Endothelial cell of umbilical vein (primary cell): ENCODE results near the gene KIF23. TPM values are rescaled to one million over a fixed set of nuclear protein-coding genes. Genes with fewer than 3 reads are reported as not detected.

ENCODE experiments used
- BruUV-seq: library from RNA; stranded (reverse); fragments of 400-500 nt; replicated peaks from 2 replicates; lab custom pipeline; 2021; lab: Mats Ljungman, UMichigan
- CTCF ChIA-PET: fragments of 300-600, 350-600 bp; sonication (Branson Sonifier 250); formaldehyde crosslinking; loops from one replicate; lab custom pipeline; 2021; ENCODE audit warnings: antibody characterized with exemption, inconsistent platforms; lab: Charles Lee
- POLR2A ChIA-PET: fragments of 300-600, 350-600 bp; sonication (Branson Sonifier 250); formaldehyde crosslinking; loops from one replicate; lab custom pipeline; 2021; ENCODE audit warnings: antibody characterized with exemption, inconsistent platforms; lab: Charles Lee
- DNase-seq: peaks from one replicate; pipeline ENCODE4 v3.0.0-alpha.2; 2011; ENCODE audit warnings: low read depth, low spot score
- FAIRE-seq: peaks from 2 replicates; lab custom pipeline; 2011; peaks lifted over from hg19 to GRCh38; lab: Jason Lieb, UNC
- H2AFZ ChIP-seq: 2 replicates; pipeline ENCODE4 v1.6.0; 2012; ENCODE audit warnings: low read depth, low read length, control low read depth, inconsistent platforms
- H3K27ac ChIP-seq: 2 replicates; pipeline ENCODE4 v1.5.1; 2011; ENCODE audit warnings: low read depth, mild to moderate bottlenecking, control low read depth, low read length, moderate library complexity; ENCODE audit not compliant: insufficient read depth
- H3K27me3 ChIP-seq, 2 experiments: 2 replicates each; pipeline versions ENCODE4 v1.6.0 to v1.6.1; 2011; ENCODE audit warnings: low read length in 2 of 2, mixed read lengths in 1 of 2; ENCODE audit not compliant: control insufficient read depth in 2 of 2, insufficient read depth in 2 of 2
- H3K36me3 ChIP-seq, 2 experiments: 2 replicates in 1 of 2; 3 replicates in 1 of 2; pipeline ENCODE4 v1.5.1; 2011; ENCODE audit warnings: low read length in 2 of 2, mild to moderate bottlenecking in 1 of 2, moderate library complexity in 1 of 2; ENCODE audit not compliant: control insufficient read depth in 2 of 2, insufficient read depth in 2 of 2; ENCODE audit errors: extremely low read depth in 1 of 2
- H3K4me1 ChIP-seq: 3 replicates; pipeline ENCODE4 v1.5.1; 2011; ENCODE audit warnings: mild to moderate bottlenecking, low read length; ENCODE audit not compliant: control insufficient read depth, insufficient read depth; ENCODE audit errors: extremely low read depth
- H3K4me2 ChIP-seq: 2 replicates; pipeline ENCODE4 v1.6.1; 2011; ENCODE audit warnings: low read length, control low read depth, mixed read lengths; ENCODE audit not compliant: insufficient read depth
- H3K4me3 ChIP-seq, 3 experiments: fragments of 200-600 bp in 1 of 3; sonication (generic), shearing (Covaris generic) in 1 of 3; replicated peaks in 1 of 3; 2 replicates each; pipeline ENCODE4 v1.5.1; 2011 to 2016; ENCODE audit warnings: control low read depth in 3 of 3, low read length in 3 of 3, mild to moderate bottlenecking in 2 of 3, inconsistent platforms in 1 of 3, low read depth in 1 of 3, moderate library complexity in 1 of 3; ENCODE audit not compliant: insufficient read depth in 1 of 3
- H3K79me2 ChIP-seq: 2 replicates; pipeline ENCODE4 v1.6.0; 2012; ENCODE audit warnings: low read length, inconsistent platforms; ENCODE audit not compliant: control insufficient read depth, insufficient read depth
- H3K9ac ChIP-seq: replicated peaks from 2 replicates; pipeline ENCODE3; 2011; ENCODE audit warnings: low read length, control low read depth; ENCODE audit not compliant: insufficient read depth; ENCODE audit errors: extremely low read depth
- H3K9me1 ChIP-seq: replicated peaks from 3 replicates; pipeline ENCODE4 v1.6.0; 2011; ENCODE audit warnings: mild to moderate bottlenecking, low read length; ENCODE audit not compliant: control insufficient read depth, insufficient read depth; ENCODE audit errors: extremely low read depth
- H3K9me3 ChIP-seq: replicated peaks from 2 replicates; pipeline ENCODE4 v1.5.1; 2012; ENCODE audit warnings: low read length, inconsistent platforms; ENCODE audit not compliant: control insufficient read depth, insufficient read depth
- H4K20me1 ChIP-seq: replicated peaks from 2 replicates; pipeline ENCODE3; 2011; ENCODE audit warnings: mild to moderate bottlenecking, low read length; ENCODE audit not compliant: control insufficient read depth, insufficient read depth; ENCODE audit errors: extremely low read depth
- CTCF ChIP-seq, 2 donors: IDR thresholded peaks; 1 replicate in 1 of 2; 2 replicates in 1 of 2; pipeline ENCODE4 v1.5.1; 2011; ENCODE audit warnings: low read length in 2 of 2, mild to moderate bottlenecking in 2 of 2, moderate library complexity in 2 of 2, control low read depth in 1 of 2, inconsistent platforms in 1 of 2, low read depth in 1 of 2; ENCODE audit not compliant: insufficient read depth in 1 of 2; ENCODE audit errors: extremely low read depth in 1 of 2
- EZH2 ChIP-seq: IDR thresholded peaks from 2 replicates; pipeline ENCODE4 v1.6.1; 2012; ENCODE audit warnings: borderline replicate concordance, low read depth, mild to moderate bottlenecking, moderate library complexity, low read length, inconsistent platforms; ENCODE audit not compliant: severe bottlenecking
- FOS ChIP-seq: IDR thresholded peaks from 2 replicates; pipeline ENCODE4 v1.6.1; 2011; ENCODE audit warnings: mild to moderate bottlenecking, low read length, moderate library complexity, borderline replicate concordance; ENCODE audit not compliant: insufficient read depth
- JUN ChIP-seq: IDR thresholded peaks from 2 replicates; pipeline ENCODE4 v1.6.1; 2011; ENCODE audit warnings: borderline replicate concordance, low read depth; ENCODE audit not compliant: insufficient read length, insufficient read depth
- MYC ChIP-seq: IDR thresholded peaks from one replicate; pipeline ENCODE4 v1.6.1; 2011; ENCODE audit warnings: mild to moderate bottlenecking, low read depth, low read length
- POLR2A ChIP-seq: IDR thresholded peaks from 2 replicates; pipeline ENCODE4 v1.6.1; 2012; ENCODE audit warnings: low read depth, mild to moderate bottlenecking, control low read depth, low read length
- dilution Hi-C: fragments of 300-500 bp; cut with MboI; formaldehyde crosslinking; loops from one replicate; pipeline ENCODE4 v1.15.0; 2019; ENCODE audit warnings: low sequenced_read_pairs; ENCODE audit not compliant: extremely low pct_ligation_motif_present
- intact Hi-C: fragments of 100-400 bp; cut with micrococcal nuclease; formaldehyde crosslinking; loops from one replicate; pipeline ENCODE4 v1.10.0; 2022
- polyA plus RNA-seq, 4 experiments: library from polyadenylated mRNA; depleted of rRNA in 3 of 4; stranded (reverse) in 3 of 4; unstranded in 1 of 4; fragments of >200 nt; gene quantifications; 2 replicates each; pipeline versions ENCODE4 v1.2.1 to v1.2.3, GENCODE V29; 2011 to 2012; ENCODE audit warnings: missing spikeins in 1 of 4
- total RNA-seq: library from RNA; stranded (reverse); gene quantifications from 2 replicates; pipeline ENCODE4 v1.2.3, GENCODE V29; 2021

KIF23 gene
- total and polyA plus RNA-seq, 2 donors (not counting 3 experiments of a cell fraction or from before 2014, with no cell fraction given) = 25.4 to 64.7 TPM

DNA sequence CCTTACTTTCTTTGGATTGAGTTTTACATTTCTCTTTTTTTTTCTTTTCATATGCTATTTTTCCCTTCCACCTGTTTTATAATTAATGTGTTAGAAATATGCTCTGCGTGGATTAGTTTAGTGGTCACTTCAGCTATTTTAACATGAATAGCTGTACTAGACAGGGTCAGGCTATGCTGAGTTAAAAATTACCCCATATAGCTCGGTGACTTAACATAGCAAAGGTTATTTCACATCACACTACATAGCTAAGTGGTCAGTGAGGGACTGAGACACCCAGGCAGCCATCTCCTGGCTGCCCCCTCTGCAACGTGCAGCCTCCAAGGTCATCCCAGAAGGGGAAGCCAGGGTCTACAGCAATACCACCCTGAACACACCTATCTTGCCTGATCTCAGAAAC lies 46.9 kb upstream of the KIF23 start:
- H3K9me3 ChIP-seq = no peaks in the 10 kb centered on the region
- H4K20me1 ChIP-seq = no peaks in the 10 kb centered on the region
- no TSS peak for BruUV-seq
- H3K9ac ChIP-seq = no peak overlapping the region
- intact Hi-C loops (no loop called here), dilution Hi-C loops (no loop called here)
- no peaks in the 10 kb centered on the region for H3K9me1 ChIP-seq
- H3K36me3 ChIP-seq = no peaks in the 10 kb centered on the region
- H3K27ac ChIP-seq = no peak overlapping the region
- H3K79me2 ChIP-seq = no peaks in the 10 kb centered on the region
- H3K4me2 ChIP-seq = no peak overlapping the region
- no peaks in the 10 kb centered on the region for H3K4me1 ChIP-seq
- TF ChIP-seq MYC (no peak), EZH2 (no peak), POLR2A (no peak), FOS (no peak), JUN (no peak)
- ChIA-PET CTCF (interaction anchor here (1.3 to 1.4 kb wide), 2 partner anchors 9 to 27 kb away, joined by 3 to 5 read pairs; no protein-coding TSS in a partner anchor), POLR2A (no interaction called here)
- FAIRE-seq (no peak), DNase-seq (no peak)
- peaks cover 0 to 2% of the 10 kb centered on the region in 2 experiments for H3K27me3 ChIP-seq
- no peak overlapping the region for H3K4me3 ChIP-seq
- no peak overlapping the region for H2AFZ ChIP-seq

GRCh38 chr15:69369631-69370030 lies 44.5 kb upstream of the KIF23 start:
- H3K4me1 ChIP-seq = no peaks in the 10 kb centered on the region
- ChIA-PET POLR2A (no interaction called here), CTCF (interaction anchor here (1.4 kb wide), 1 partner anchor 25 kb away, joined by 4 read pairs; no protein-coding TSS in a partner anchor)
- H3K4me3 ChIP-seq = no peak overlapping the region
- no peak overlapping the region for H3K9ac ChIP-seq
- H3K27ac ChIP-seq = no peak overlapping the region
- DNase-seq (no peak), FAIRE-seq (no peak)
- H3K27me3 ChIP-seq = peaks cover 0 to 2% of the 10 kb centered on the region in 2 experiments
- H3K4me2 ChIP-seq = no peak overlapping the region
- TF ChIP-seq EZH2 = no peak
- no peak for TF ChIP-seq POLR2A
- TF ChIP-seq CTCF (IDR thresholded peaks at IDR 0.05; ENCODE audit: extremely low read depth in 1 of 2, insufficient read depth in 1 of 2, low read depth in 1 of 2, low read length in 2 of 2) = no peak
- no peak for TF ChIP-seq JUN
- no TSS peak for BruUV-seq
- no peaks in the 10 kb centered on the region for H3K36me3 ChIP-seq
- dilution Hi-C loops = no loop called here
- intact Hi-C loops = no loop called here
- no peaks in the 10 kb centered on the region for H4K20me1 ChIP-seq
- no peaks in the 10 kb centered on the region for H3K9me1 ChIP-seq
- H3K9me3 ChIP-seq = no peaks in the 10 kb centered on the region
- no peak overlapping the region for H2AFZ ChIP-seq
- H3K79me2 ChIP-seq = no peaks in the 10 kb centered on the region
